Right kidney (tissue), 1 donor: ENCODE data around the gene CEP131.

Experiments
- DNase-seq: peaks from one replicate; pipeline ENCODE4 v3.0.0-alpha.2; 2016

The CEP131 gene

DNA sequence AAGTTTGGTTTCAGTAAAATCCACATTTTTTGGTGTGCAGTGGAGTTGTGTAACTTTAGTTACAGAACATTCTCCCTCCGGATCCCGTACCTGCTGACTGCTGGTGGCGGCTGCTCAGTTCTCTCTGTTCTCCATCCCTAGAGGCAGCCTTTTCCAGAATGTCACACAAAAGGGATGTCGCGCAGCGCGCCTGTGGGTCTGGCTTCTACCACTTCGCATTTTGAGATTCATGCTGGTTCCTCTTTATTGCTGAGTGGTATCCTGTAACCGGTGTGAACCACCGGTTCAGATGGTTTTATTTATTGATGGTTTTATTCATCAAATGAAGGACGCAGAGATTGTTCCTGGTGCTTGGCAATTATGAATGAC lies 981 bp upstream of the CEP131 start:
- no peak for DNase-seq

DNA sequence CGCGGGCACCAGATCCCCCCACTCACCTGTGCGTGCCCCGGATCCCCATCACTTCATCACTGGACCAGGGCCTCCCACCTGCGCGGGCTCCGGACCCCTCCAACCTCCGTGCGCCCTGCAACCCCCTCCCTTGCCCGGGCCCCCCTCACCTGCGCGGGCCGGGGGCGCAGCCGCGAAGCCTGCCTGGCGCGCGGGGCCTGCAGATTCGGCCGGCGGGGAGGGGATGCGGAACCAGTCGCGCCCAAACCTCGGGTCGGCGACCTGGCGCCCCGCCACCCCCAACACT lies 202 bp downstream of the CEP131 start:
- no peak for DNase-seq

DNA sequence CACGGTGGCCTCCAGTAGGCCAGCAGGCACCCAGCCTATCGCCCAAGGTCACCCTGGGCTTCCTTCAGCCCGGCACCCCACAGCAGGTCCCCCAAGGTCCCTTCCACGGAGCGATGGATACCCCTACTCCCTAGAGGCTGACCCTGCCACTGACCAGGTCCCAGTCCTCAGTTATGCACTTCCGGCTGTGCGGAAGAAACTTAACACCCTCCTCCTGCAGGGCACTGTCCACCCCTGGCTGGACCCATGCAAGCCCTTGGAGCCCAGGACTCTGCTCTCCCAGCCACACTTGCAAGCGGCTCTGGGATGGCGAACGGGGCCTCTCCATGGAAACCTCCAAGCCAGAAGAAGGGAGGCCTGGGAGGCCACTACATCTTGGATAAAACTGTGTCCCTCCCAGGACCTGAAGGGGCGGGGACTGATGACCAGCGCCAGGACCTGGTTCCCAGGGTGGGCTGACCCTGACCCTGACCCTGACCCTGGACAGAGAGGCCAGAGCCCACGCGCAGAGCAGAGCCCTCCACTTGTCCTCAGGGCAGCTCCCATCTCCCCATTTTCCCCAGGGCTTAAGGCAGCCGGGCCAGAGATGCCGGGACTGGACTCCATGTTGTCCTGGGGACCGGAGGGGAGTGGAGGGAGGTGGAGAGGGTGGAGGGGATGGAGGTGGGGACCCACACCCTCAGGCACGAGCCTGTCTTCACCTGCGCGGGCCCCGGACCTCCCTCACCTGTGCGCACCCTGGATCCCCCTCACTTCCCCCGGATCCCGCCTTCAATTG lies 734 bp downstream of the CEP131 start:
- peak; percentile 20 for DNase-seq

DNA sequence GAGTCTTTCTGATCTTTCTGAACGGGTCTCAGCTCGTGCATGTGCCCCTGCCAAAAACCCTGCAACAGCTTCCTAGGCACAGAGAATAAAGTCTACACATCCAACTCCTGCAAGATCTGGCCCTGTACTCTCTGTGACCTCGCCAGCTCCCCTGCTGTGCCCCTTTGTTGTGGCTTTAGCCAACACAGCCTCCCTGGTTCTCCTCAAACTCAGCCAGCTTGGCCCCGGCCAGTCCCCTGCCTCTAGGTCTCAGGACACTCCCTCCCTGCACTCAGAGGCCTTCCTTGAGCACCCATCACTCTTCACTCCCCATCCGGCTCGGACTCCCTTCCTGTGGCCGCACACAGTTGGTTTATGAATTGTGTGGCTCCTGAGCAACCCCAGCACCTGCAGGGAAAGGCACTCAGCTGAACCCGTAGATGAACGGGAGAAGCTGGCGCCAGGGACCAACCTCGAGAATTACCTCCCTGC lies 1.4 kb downstream of the CEP131 start:
- no peak for DNase-seq

DNA sequence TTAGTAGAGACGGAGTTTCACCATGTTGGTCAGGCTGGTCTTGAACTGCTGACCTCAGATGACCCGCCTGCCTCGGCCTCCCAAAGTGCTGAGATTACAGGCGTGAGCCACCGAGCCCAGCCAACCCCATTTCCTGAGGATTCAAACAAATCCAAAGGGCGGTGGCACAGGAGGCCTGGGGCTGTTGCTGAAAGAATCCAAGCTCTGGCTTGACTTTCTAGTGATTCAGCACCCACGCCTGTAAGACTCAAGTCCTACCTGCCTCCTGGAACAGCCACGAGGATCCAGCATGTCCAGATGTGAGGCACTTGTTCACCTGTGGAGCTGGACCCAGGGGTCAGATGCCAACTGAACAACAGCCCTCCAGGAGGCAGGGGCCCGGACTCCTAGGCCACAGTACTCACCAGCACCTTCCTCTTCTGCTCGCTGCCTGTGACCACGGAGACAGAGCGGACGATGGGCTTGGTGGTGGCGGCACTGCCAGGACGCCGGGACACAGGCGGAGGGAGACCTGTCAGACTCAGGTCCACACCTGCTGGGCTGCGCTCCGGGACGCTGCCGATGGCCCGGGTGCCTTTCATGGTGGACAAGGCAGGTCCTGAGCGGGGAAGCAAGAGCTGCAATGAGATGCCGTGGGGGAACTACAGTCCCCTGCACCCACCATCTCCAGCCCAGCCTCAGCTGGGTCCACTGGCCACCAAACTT lies 3.1 kb downstream of the CEP131 start:
- no peak for DNase-seq

DNA sequence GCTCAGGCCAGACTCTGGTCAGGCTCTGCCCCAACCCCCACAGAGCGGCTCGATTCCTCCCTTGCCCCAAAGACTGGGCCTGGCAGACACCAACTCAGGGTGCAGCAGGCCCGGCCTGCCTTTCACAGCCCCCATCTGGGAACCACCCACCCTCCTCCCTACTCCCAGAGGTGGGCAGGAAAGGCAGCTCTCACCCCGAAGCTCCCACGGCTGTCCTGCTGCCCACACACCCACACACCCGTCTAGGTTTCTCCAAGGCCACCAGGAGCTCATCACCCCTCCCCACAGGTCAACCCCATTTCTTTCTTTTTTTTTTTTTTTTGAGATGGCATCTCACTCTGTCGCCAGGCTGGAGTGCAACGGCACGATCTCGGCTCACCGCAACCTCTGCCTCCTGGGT lies 3.8 kb downstream of the CEP131 start:
- DNase-seq: no peak

DNA sequence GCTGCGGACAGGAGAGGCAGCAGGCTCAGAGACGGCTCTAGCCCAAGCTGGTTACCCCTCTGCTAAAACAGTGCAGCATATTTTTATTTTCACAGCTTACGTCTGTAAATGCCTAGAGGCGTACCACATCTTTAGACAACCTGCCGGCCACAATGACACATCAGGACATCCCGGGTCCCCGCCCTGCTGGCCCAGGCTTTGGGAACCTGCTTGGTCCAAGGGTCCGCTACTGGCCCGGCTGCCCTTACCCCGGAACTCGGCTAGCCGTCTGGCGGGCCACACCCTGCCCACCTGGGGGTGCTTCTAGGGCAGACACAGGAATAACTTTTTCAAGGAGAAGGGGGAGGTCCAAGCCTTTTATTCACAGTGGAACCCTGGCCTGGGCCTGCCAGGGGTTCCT lies 4.3 kb downstream of the CEP131 start:
- no peak for DNase-seq

DNA sequence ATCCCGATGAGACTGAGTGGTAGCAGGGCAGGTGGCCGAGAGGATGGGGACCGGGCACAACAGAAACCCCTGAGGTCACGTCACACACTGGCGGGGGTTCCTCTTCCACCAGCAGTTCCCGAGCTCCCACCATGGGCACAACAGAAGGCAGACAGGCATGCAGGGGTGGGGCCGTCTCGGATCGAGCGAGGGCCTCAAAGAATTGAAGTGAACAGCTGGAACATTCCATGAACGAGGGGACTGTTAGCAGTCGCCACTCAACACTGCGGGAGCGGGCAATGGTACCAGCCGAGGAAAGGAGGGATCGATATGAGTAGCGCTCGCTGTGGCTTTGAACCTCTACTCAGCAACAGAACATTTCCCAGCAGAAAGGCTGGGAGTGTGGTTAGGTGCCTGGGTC lies 5.3 kb downstream of the CEP131 start:
- DNase-seq: no peak

DNA sequence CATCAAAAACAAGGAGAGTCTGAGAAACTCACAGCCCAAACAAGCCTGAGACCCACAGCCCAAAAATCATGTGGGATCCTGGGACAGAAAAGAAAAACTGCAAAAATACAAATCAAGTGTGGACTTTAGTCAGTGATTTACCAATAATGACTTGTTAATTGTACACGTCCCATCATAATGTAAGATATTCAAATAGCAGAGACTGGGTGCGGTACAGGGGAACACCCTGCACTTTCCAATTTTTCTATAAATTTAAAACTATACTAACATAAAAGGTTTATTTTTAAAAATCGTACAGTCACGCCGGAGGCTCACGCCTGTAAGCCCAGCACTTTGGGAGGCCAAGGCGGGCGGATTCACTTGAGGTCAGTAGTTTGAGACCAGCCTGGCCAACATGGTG lies 8.8 kb downstream of the CEP131 start:
- no peak for DNase-seq

DNA sequence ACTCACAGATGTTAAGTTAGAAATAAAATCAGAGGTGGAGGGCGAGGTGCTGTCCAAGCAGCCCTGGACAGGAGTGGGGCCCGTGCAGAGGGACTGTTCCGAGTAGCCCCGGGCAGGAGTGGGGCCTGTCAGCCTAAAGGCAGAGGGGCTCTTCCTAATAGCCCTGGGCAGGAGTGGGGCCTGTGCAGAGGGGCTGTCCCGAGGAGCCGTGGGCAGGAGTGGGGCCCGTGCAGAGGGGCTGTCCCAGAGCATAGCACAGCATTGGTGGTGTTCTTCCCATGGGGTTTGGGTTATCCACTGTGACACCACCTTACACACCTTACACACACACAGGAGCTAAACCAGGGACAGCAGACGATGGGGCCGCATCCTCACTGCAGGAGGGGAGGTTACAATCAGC lies 10.4 kb downstream of the CEP131 start:
- DNase-seq: no peak

DNA sequence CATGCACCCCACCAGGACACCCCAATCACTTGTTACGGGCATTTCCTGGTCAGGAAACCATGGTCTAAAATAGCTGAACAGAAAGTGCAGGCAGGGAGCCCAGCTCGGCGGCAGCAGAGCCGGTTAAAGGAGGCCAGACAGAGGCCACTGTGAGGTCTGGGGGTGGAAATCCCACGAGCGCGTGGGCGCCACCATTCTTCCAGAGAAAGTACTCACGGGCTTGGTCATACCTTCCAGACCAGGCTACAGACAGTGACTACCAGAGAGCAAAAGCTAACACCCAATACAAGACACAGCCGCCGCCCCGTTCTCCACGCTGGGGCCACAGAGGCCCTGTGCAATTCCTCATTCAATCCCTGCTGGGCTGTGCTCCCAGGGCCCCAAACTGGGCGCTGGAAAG lies 11.9 kb downstream of the CEP131 start:
- DNase-seq: no peak

DNA sequence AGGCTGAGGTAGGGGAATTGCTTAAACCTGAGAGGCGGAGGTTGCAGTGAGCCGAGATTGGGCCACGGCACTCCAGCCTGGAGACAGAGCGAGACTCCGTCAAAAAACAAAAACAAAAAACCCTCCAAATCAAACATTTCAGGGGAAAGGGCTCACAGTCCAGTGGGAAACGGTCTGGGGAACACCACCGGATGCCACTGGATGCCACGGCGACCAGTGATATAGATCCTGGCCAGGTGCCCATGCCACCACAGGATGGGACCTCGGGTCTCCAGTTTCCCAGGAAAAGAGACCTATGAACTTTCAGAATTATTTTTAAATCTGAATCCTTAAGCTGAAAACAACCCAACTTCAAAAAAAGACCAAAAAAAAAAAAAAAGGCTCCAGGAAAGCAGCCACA lies 12.3 kb downstream of the CEP131 start:
- no peak for DNase-seq

DNA sequence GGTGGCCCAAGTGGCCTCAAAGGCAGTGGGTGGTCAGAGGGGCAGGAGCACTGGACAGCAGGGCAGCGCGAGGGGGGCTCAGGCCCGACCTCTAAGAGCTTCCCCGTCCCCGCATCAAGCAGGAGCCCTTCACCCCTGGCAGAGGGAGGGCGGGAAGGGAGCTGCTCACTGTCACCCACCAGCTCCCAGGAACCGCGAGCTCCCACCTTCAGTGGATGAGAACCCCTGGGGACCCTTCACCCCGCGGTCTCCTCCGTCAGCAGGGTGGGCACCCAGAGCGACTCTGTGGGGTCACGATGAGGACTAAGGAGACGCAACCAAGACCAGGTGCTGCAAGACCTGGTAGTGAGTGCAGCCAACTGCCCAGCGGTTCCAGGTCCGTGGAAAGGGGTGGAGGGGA lies 13.6 kb downstream of the CEP131 start:
- DNase-seq: no peak

DNA sequence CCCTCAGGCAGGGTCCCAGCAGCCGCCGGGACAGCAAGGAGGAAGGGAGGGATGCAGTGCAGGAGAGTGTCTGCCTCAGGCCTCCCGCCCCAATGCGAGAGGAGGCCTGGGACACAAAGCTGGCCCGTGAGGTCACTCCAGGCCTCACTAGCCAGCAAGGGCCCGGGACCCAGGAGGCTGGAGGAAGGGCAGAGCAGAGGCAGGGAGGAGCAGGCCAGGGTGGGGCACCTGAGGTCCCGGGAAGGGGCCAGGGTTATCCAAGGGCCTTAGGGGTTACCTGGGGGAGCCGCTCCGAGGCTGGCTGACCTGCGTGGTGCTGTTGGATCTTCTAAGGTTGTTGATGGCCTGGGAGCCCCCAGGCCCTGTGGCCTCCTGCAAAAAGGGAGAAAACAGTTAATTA lies 14.1 kb downstream of the CEP131 start:
- DNase-seq: no peak

DNA sequence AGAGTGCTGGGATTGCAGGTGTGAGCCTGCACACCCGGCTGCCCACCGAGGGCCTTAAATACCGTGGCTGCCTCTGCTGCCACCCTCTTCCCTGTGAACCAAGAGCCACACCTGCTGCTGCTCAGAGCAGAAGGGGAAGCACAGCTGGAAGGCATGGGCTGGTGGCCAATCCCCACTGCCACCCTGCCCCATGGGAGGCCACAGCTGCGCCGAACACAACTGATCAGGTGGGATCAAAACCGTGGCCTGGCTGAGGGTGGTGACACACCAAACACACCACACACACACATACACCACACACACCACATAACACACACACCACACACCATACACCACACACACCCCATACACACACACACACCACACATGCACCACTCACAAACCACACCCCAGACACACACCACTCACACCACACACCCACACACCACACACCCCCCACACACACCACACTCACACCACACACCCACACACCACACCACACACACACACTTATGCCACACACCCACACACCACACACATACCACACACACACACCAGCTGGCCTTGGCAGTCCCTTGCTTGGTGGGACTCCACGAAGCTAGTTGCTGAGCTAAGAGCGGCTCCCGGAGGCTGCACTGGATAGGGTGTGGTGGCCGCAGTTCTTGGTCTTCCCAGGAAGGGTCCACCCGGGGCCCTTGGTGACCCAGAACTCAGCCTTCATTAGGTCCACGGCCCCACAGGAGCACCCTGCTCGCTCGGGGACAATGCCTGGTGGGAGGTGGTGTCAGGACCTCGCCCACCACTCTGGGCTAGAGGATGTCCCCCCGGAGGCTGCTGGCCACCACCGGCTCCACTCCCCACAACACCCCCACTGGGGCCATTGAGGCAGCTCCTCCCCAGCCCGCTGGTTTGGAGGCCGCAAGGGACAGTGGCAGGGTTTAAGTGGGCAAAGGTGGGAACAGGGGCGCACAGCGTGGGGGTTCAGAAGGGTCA lies 14.9 kb downstream of the CEP131 start:
- DNase-seq: no peak

DNA sequence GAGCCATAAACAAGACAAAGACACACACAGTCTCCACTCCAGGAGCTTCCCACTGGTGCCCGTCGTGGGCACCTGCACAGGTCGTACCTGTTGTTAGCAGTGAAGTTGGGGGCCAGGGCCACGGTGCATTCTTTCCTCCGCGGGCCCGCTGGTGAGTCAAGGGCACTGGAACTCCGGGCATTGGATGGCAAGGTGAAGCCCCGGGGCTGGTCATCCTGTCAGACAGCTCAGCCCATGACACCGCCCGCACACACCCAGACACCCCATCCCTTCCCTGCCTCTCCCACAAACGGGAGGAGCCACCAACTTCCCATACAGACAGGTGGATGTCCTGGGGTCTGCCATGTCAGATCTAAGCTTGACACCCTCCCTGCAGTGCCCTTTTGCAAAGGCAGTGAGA lies 16.1 kb downstream of the CEP131 start:
- no peak for DNase-seq

DNA sequence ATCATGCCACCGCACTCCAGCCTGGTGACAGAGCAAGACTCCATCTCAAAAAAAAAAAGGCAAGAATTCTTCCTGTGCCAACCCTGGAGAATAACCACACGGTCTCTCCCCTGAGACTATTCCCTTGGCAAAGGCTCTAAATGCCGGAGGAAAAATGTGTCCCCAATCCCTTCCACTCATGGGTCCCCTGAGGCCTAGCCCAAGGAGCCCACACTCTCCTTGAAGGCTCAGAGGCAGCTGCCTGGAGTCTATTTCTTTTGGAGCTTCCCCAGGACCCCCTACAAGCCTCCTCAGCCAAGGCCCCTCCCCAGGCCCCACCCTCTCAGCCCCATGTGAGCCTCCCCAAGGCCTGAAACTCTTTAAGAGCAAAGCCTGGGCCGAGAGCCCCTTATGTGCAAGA lies 16.6 kb downstream of the CEP131 start:
- no peak for DNase-seq

DNA sequence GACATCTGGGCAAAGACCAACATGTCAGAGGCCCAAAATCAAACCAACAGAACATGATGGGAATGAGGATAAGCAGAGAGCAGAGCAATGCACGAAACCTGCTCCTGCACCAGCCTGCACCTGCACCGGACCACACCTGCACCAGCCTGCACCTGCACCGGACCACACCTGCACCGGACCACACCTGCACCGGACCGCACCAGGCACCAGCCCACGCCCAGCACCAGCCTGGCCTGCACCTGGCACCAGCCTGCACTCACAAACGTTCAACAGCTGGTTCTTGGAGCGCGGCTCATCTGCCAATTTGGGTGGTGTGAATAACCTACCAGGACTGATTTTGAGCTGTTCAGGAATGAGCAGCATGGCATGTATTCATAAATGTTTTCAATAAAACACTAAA lies 18.2 kb downstream of the CEP131 start:
- no peak for DNase-seq

DNA sequence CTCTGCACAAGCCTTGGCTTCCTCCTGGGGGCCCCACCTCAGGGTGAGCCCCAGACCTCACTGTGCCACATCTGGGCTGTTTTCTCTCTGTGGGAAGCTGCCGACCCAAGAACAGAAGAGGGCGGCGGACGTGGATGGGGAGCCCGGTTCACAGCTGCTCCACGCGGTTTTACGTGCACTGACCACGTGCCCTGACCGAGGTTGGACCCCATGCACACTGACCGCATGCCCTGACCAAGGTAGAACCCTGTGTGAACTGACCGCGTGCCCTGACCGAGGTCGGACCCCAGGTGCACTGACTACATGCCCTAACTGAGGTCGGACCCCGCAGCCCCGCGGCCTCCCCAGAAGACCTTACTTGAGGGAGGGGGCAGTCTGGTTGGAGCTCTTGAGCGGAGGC lies 19.6 kb downstream of the CEP131 start:
- no peak for DNase-seq

DNA sequence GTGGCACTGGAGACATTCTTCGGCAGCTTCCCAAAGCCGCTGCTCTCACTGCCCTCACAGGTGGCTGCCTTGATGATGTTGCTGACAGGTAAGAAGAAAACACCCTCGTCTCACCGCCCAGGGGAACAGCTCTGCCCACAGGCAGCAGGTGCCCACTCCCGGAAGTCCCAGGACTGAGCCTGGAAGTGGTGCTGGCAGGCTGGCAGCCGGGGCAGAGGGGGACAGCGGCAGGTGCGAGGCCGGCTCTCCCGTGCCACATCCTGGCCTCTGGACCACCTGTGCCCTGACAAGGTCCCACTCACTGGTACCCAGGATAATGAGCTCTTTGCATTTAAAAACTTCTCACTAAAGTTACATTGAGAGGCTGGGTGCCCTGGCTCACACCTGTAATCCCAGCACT lies 20.4 kb downstream of the CEP131 start:
- no peak for DNase-seq

DNA sequence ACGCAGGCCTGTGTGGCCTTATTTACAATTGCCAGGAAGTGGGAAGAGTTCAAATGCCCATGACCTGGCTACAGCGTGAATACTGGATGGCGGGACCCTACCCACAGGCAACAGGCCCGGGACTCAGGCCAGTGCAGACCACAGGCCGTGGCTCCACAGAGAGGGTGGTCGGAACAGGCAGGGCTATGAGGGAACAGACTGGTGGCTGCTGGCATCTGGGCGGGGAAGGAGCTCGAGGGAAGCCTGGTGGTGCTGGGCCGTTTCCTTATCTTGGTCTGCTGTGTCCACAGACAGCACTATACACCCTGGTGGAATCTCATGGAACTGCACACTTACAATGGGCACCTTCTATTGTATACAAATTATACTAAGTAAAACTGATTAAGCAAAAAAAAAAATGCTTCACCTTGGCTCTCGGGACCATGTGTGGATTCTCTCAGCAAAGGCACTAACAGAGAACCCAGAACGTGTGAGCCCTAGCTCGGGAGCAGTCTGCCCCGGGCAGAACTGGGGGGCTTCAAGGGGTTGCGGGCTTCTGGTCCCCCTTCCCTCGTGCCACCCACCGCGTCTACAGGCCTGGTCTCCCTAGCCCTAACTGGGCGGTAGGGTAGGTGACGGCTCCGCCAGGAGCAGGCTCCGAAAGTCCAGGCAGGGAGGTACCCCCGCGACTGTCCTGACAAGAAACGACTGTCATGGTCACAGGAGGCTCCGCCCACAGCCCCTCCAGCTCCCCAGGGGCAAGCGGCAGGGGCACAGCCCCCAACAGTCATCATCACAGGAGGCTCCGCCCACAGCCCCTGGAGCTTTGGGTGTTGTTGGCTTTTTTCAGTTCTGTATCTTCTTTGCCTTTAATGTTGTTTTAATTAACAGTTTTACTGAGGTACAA lies 21.8 kb downstream of the CEP131 start:
- DNase-seq: no peak

DNA sequence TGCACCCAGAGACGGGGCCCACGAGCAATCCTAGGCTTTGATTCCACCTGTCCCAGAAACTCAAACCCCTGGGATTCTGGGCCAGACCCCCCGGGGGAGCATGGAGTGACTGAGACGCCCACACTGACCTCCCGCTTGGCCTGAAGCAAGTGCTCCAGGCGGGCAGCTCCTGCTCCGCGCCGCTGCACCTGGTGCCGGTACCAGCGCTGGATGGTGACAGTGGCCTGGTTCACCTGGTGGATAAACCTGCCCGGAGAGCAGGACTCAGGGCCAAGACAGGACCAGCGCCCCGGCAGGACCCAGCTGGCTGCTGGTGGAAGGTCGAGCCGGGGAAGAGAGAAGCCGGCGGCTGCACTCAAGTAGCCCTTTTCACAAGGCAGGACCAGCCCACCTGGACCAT lies 22.6 kb downstream of the CEP131 start:
- no peak for DNase-seq
